ENCODE data around the gene PANK3.
A peak's percentile ranks its signal among the peaks of the same experiment; 100 is the strongest.
"Not testable (repeated sequence)": the region's sequence is repeated elsewhere in the genome, so short reads cannot be mapped to it uniquely, and the experiment has no call there.

PANK3 gene

DNA sequence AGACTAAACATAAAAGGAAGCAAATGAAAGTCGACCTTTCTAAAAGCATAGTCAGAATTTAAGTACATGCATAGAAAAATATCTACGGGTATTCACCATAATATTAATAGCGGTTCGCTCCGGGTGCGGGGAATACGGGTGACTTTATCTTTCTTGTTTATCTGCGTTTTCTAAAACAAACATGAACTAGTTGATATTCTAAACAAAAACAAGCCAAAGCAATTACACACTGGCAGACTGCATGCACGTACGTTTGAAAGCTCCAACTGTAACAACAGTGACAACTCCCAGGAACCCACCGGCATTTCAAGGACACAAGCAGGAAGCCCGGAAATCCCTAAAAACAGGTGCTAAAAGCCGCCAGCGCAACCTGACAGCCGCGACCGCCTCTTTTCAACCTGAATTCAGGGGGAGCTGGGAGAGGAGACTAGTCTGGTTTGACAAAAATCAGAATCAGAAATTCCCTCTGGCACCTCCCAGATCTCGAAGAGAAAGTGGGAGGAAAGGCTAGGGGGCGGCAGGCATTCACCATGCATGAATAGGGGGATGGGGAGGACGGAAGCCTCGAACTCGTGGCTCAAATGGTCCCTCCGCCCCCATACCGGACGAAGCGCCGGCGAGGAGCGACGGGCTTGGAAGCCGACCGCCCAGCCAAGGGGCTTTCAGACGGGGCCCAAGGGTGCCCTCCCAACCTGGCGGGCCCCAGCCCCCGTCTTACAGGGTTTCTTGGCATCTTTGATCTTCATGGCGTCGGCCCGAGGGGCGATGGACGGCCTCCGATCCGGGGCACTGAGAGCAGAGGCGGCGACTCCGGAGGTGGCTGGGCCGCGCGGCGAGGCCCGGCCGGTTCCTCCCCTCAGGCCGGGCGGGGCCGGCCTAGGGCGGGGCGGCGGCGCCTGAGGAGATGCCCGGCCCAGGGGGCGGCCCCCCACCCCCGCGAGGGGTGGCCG lies at the start of gene PANK3:
PANK3 (minus strand) TSS at position 831 of the 950 bp plus-strand sequence; CDS start at position 746, 85 bp downstream.
- peak; percentile 98 for DNase-seq

DNA sequence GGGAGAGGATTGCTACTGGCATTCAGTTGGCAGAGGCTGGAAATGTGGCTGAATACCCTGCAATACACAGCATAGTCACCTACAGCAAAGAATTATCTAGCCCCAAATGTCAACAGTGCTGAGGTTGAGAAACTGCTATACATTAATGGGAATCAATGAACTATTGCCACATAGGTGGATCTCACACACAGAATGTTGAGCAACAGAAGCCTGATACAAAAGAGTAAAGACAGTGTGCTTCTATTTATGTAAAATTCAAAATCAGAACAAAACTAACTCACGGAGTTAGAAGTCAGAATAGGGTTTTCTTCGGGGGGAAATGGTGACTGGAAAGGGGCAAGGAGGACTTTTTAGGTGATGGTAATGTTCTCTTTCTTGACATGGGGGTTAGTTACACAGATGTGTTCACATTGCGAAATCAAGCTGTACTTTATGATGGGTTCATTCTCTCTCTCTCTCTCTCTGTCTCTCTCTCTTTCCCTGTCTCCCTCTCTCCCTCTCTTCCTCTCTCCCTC lies 45.7 kb upstream of the PANK3 start:
- no peak for DNase-seq

DNA sequence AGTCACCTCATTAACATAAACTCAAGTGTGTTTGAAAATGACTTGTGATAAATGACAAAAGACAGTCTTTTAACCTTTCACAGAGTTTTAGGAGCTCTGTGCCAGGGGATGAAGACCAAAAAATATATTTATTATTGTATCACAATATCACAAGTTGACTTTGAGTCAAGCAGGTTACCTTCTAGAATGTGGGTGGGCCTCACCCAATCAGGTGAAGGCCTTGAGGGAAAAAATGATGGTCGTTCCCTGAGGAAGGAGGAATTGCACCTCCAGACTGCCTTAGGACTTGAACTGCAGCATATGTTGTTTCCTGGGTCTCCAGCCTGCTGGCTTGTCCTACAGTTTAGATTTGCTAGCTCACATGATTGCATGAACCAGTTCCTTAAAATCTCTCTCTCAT lies 41.6 kb upstream of the PANK3 start:
- DNase-seq, result no peak

DNA sequence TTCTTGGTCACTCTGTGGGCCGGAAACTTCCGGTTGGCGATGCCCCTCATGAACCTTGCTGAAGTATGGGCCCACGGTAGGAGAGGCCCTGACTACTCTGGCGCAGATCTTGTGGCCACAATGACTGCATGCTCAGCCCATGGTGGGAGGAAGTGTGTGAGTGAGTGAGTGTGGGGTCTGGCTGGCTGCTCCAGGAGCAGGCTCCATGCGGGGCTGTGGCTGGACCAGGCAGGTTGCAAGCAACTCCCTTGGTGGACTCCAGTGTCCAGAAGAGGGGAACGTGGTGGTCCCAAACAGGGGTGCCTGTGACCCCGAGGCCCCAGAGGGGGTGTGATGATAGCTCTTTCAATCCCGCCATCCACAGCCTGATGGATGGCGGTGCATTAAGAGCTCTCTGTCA lies 35.5 kb upstream of the PANK3 start:
- DNase-seq, result no peak

DNA sequence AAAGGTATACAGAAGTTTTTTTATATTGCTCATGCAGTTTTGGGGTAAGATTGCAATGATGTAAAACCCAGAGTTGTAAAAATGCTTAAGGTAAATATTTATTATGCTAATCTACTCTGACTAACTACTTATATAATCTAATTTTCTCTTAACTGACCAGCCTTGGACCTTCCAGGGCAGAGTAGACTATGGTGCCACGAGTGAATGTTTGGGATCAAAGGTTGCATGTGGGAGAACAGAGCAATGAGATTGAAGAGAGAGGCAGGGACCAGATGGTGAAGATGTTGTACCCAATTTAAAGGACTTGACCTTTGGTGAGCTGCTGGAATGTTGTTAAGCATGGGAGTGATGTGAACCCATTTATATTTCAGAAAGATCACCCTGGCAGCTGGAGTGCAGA lies 34.8 kb upstream of the PANK3 start:
- DNase-seq, result no peak

DNA sequence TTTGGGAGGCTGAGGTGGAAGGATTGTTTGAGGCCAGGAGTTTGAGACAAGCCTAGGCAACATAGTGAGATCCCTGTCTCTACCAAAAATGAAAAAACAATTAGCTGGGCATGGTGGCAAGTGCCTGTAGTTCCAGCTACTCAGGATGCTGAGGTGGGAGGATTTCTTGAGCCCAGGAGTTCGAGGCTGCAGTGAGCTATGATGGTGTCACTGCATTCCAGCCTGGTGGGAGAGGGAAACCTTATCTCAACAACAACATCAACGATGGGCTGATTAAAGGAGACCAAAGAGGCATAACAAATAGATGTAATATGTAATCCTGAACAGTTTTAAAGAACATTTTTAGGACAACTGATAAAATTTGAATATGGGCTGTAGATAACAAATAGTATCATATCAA lies 34.2 kb upstream of the PANK3 start:
- DNase-seq, result no peak

DNA sequence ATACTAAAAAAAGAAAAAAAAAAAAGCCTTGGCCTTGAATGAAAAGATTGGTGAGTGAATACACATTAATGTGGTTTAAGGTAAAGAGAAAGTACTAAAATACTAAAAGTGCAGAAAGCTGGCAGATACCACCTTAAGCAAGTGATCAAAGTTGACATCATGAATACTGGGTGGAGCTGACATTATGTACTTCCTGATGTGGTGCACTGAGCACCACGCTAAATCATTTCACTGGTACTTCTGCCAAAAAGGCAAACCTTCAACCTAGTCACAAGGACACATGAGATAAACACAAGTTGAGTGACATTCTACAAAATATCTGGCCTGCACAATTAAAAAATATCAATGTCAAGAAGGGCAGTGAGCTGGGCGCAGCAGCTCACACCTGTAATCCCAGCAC lies 33.8 kb upstream of the PANK3 start:
- no peak for DNase-seq

DNA sequence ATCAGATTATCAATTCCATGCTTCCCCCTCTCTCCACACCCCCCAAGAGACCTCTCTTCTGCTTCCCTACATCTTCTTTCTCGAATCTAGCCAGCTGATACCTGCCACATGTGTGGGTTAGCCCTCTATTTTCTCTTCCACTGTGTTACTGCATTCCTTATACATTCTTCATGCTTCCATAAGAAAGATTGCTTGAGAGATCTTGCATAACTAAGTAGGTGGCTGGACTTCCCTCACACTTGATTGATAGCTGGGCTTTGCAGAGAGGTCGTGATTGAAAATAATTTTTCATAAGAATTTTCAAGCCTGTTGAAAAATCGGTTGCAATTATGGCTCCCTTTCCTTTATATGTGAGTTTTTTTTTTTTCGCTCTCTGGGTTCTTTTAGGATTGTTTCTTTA lies 33.0 kb upstream of the PANK3 start:
- no peak for DNase-seq

DNA sequence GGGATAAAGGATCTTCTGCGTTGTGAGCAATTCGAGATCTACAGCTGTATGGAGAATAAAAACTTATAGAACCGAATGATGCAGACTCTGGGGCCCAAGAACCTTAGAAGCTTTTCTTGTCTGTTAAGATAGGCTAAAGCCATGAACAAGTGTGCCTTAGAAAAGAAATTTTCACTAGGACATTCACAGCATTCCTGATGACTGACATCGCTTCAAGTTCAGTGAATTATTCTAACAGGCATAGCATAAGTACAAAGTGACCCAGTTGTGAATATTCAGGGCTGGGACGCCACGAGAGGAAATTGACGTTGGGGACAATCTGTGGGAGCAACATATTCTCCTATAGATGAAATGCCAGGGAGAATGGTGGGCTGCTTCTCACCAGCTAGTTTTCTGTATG lies 32.0 kb upstream of the PANK3 start:
- no peak for DNase-seq

DNA sequence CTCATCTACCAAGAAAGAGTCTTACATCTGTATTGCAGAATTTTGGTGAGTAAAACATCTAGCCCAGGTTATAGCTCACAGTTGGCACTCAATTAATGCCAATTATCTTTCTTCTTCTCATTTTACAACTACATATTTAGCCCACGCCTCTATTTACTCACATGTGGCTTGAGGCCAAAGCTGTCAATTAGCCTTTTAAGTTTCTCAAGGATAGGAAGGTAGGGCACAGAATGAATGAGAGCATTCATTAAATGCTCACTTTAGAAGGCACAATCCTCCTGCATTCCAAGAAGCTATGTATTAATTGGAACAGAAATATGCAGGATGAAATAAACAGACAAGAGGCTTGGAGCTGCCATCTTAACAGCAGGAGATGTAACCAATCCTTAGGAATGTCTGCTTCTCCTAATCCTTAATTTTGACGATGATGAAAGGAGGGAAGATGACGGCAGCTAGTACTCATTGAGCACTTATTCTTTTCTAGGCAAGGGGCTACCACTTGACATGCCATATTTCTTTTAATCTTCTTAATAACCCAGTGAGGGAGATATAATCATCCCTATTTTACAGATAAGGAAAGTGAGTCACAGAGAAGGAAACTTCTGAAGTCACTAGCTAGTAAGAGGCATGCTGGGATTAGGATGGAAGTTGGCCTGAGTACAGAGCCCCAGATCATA lies 30.8 kb upstream of the PANK3 start:
- no peak for DNase-seq

DNA sequence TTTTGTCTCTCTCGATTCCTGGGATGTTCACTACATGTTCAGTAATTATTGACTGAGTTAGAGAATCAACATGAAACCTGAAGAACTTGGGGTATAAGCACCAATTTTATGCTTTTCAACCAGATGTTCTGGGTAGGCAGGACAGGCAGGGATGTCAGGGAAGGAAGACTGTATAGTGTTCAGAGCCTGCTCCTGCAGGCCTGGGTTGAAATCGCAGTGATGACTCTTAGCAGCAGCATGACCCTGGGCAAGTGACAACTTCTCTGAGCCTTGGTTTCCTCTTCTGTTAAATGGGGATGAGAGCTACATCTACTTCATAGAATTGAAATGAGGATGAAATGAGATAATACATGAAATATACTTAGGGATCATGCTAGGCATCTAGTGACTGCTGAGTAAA lies 29.7 kb upstream of the PANK3 start:
- no peak for DNase-seq

DNA sequence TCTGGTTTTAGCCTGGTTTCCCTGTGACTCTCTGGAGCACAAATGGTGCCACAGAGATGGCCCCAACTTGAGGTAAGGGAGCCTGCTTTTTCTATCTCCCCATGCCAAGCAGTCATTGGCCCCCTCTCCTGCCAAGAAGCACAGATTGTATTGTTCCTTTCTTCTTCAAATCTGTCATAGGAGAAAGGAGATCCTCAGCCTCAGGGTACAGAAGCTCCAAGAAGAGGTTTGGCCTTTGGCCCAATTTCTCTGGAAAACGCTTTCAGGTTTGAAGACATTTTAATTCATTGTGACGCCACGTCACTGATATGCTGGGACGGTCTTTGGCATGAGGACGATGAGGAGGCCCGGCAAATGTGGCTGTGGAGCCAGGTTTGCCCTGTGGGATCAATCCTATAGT lies 29.2 kb upstream of the PANK3 start:
- no peak for DNase-seq

DNA sequence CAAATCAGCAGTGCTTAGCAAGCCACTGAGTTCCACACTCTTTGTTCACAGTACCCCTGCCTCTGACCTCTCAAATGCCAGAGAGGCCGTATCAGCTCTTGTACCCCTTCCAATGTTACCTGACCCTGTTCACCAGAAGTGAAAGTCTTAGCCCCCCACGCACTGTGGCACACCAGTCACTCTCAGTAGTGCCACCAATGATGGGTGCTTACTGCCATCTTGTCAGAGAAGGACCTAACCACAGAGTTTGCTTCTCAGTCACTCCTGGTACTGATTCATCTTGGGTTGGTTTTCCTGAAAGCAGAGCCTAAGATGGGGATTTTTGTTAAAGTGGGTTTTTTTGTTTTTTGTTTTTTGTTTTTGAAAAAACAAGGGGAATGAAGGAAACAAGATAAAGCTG lies 28.8 kb upstream of the PANK3 start:
- DNase-seq, result no peak

DNA sequence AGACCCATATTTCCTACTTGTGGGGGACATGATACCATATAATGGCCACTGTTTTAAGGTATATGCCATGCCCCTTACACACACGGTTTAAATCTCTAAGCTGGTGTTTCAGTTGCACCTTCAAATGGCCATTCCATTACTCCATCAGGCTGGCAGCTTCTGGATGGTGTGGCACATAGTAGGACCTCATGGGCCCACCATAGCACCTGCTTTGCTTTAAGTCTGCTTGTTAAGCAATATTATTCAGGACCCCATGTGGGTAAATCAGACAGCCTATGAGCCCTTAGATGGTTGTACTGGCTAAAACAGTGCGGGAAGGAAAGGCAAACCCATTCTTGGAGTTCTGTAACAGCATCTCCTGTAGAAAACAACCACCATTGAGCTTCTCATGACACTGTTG lies 27.4 kb upstream of the PANK3 start:
- DNase-seq, result no peak

DNA sequence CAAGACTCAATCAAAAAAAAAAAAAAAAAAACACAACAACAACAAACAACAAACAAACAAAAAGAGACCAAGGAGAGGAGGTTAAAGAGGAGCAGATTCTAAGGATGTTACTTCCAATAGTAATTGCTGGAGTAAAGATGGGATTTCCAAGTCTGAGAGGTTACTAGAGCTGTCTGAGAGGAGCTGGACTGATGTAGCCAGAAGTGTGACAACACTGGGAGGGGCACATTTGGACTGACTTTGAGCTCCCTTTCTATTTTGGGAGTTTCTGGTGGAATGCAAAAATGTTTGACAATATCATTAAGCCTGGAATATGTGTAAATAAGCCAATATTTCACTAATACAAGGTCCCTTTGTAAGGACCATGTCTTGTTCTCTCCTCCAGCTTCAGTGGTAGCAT lies 25.3 kb upstream of the PANK3 start:
- no peak for DNase-seq

DNA sequence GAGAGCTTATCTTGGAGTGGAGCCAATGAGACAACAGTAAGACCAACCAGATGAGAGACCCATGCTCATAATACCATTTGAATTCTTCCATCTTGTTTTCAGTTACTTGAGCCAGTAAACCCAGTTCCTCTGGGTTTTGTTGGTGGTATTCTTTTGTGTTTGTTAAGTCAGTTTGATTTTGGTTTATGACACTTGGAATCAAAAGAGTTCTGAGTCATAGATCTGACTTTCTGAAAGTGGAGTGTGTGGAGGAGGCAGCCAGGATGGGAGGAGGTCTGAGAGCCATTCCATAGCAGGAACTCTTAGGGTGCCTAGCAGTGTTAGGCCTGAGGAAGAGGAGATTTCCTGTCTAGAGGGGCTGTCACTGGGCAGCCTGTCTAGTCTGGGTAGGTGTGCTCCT lies 24.6 kb upstream of the PANK3 start:
- no peak for DNase-seq

DNA sequence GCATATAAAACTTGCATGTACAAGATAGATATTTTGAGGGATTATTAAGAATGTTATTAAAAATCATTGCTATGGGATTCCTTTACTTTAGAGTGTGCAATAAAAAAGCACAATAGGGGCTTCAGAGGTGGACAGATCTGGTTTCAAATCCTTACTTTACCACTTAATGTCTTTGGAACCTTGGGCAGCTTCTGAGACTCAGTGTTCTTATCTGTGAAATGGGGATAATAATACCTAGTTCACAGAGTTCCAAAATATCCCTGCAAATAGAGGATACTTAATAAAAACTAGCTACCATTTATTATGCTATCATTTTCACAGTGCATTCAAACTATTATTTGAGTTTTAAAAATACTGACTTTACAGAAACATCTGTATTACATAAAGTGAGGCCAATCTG lies 23.3 kb upstream of the PANK3 start:
- DNase-seq, result no peak

DNA sequence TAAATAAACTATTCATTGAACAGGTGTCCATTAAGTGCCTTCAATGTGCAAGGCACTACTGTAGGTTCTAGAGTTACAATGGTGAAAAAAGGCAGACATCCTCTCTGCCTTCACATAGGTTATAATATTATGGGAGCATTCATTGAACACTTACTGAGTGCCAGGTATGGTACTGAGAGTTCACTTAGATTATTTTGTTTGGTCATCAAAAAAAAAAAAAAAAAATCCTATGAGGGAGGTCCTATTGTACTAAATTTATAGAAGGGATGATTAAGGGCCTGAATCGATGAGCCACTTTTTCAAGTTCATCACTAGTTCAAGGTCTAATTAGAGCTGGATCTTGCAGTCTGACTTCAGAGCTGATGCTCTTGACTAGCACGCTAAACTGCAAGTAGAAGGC lies 22.8 kb upstream of the PANK3 start:
- DNase-seq, result no peak

DNA sequence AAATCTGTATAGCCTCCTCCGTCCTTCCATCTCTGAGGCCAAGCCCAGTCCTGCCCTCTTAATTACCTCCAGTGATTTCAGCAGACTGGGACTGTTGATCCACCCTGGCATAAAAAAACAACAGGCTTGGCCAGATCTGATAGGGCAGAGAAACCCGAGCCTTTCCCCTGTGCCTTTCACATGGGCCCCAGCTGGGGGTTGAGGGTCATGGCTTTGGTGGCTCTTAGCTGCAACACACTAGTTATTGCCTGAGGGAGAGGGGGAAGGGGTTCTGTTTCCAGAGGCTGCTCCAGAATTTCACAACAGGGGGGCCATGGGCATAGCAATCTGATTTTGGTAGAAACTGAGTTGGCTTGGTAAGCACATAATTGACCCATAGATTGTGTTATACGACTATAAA lies 21.2 kb upstream of the PANK3 start:
- no peak for DNase-seq

DNA sequence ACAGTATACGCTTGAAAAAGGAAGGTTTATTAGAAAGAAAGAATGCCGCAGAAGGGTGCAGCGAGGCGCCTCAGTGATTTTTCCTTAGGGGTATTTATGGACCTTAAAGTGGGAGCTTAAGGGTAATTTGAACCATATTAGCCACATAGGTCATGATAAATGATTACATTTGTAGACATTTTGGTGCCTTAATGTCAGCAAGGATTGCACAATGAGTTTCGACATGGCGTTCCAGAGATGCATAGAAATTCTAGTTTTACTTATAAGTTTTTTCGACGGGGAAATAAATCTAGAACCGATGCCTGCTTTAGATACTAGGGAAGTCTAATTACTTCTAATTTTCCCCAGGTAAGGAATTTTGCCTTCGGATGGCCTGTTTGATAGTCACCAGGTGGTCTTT lies 20.7 kb upstream of the PANK3 start:
- no peak for DNase-seq

DNA sequence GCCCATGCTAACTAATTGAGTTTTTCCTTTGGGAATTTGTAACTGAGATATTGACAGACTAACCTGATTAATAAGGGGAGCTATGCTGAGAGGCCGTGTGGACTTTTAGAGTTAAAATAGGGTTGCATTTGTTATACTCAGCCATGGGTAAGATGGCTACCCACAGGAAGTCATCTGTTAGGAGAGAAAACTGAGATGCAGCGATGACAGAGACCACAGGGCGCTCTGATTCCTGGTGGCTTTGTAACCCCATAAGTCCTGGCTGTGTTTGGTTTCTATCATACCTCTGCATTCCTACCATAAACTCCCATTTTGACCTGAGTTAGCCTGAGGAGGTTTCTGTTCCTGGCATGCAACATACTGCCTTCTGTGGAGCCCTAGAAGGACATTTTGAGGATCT lies 19.5 kb upstream of the PANK3 start:
- no peak for DNase-seq

DNA sequence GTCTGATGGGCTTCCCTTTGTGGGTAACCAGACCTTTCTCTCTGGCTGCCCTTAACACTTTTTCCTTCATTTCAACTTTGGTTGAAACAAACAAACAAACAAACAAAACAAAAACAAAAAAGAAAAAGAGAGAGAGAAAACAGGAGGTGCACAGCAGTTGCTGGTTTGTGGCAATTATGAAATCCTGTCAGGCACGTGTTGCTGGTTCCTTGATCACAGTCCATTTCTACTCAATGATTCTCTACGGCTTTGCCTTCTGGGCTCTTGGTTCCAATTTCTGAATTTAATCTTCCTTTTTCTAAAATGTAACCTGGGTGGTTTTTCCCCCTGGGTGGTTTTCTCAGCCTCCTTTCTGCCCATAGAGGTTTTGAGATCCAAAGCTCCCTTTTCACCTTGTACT lies 17.8 kb upstream of the PANK3 start:
- no peak for DNase-seq

DNA sequence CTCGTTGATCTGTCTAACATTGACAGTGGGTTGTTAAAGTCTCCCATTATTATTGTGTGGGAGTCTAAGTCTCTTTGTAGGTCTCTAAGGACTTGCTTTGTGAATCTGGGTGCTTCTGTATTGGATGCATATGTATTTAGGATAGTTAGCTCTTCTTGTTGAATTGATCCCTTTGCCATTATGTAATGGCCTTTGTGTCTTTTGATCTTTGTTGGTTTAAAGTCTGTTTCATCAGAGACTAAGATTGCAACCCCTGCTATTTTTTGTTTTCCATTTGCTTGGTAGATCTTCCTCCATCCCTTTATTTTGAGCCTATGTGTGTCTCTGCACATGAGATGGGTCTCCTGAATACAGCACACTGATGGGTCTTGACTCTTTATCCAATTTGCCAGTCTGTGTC lies 17.0 kb upstream of the PANK3 start:
- DNase-seq, result not testable (repeated sequence)

DNA sequence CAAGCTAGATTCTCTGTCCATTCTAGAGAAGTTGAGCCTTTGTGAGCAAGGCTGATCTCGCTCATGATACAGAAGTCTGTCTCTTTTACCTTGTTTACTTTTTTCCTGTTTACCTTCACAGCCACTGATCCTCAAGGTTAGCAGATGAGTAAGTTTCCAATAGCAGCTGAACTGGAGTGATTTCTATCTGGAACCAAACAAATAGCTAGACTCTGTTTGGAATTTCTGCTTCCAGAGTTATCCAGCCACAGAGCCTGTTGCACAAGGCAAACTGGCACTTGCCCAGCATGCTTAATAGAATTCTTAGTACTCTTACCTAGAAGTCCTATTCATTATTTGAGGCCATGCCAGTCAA lies 12.8 kb upstream of the PANK3 start:
- DNase-seq, result peak; percentile 36

All from DMS53 (cell line).